SK-MEL-5 (cell line): ENCODE measurements around the gene PTPRD. TPM values are rescaled to one million over a fixed set of nuclear protein-coding genes. Genes with fewer than 3 reads are reported as not detected.
A peak's percentile ranks its signal among the peaks of the same experiment; 100 is the strongest.

Experiments used
- DNase-seq: peaks from one replicate; pipeline ENCODE4 v3.0.0-alpha.2; 2016; ENCODE audit warnings: low read depth, low spot score
- in situ Hi-C: cut with HindIII; loops from 2 replicates; pipeline ENCODE4 v1.10.0; 2016; ENCODE audit warnings: low sequenced_read_pairs, high pct_unique_total_duplicates, low pct_unique_long_range_greater_than_20kb
- total RNA-seq: library from RNA; depleted of rRNA; stranded (reverse); fragments of >200 nt; shearing (Covaris generic); gene quantifications from 2 replicates; pipeline ENCODE4 v1.2.3, GENCODE V29; 2014

Gene PTPRD
- total RNA-seq, 1 experiment from 2014 or later, result 2.1 TPM

DNA sequence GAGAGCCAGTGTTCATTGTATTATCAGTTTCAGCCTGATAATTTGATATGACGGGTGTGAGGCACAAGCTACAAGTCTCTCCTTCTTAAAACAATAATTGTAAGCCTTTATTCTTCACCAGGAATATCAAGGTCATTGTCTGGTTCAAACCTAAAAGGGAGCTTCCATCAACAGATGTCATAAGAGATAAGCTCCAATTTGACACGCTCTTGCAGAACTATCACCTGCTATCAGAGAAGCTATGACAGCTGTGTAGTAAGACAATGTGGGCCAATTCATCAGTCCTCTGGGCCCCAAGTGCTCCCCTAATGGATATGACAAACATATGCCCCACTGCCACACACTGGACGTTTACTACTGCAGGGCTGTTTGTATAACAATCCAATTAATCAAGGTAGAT is 1803.1 kb downstream of the PTPRD start:
- DNase-seq, result no peak
- in situ Hi-C loops, result no loop called here

DNA sequence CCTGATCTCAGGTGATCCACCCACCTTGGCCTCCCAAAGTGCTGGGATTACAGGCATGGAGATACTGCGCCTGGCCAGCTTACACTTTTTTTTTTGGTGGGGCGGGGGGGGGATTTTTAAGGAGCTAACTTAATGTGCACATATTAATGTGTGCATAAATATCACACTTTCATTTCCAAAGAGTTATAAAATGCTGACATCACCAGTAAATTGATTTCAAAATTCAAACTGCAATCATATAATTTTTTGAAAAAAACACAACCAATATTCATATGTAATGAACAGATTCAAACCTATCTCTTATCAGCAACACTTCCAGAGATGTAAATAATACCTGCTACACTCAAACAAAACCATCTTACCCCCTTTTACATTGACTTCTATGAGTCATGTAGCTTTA is 1806.7 kb downstream of the PTPRD start:
- in situ Hi-C loops, result no loop called here
- DNase-seq, result no peak

DNA sequence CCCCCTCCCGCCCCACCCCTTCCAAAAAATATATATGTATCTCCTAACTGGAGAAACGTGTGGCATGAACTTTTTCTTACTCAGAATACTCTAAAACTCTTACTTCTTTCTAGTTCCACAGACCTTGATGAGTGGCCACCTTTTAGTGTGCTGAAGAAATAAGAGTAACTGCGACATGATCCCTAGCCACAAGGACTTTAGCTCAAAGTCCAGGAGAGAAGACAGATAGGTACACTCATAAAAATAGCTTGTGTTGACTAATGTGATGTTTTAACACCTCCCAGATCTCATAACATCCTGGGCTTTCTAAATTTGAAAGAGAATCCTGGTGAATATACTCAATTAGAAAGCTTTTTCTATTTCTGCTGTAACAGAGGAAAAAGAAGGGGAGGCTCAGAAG is 1808.2 kb downstream of the PTPRD start:
- DNase-seq, result no peak
- in situ Hi-C loops, result no loop called here

DNA sequence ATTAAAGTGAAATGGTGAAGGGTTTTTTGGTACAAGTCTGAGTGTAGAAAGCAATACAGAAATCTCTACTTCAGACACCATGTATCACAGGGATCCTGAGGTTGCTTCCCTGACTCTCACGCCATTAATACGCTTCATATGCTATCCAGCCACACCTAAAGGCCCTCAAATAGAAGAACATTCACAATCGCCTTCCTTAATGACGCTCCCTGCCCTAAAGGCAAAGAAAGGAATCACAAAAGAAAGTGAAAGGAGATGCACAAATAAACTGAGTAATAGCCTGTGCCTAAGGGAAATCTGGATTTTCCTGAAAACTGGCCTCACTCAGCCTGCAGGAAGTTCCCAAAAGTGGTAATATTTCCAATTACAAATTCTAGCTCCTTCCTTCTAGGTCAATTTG is 1810.6 kb downstream of the PTPRD start:
- in situ Hi-C loops, result no loop called here
- no peak for DNase-seq

DNA sequence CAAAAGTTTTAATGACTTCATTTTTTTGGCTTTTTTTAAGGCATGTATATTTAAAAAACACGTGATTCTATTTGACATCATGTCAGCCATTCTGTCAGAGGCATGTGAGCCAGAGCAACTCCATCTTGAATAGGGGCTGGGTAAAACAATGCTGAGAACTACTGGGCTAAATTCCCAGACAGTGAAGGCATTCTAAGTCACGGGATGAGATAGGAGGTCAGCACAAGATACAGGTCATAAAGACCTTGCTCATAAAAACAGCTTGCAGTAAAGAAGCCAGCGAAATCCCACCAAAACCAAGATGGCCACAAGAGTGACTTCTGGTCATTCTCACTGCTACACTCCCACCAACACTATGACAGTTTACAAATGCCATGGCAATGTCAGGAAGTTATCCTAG is 1812.6 kb downstream of the PTPRD start:
- in situ Hi-C loops, result no loop called here

GRCh38 chr9:8799615-8800014 is 1813.2 kb downstream of the PTPRD start:
- in situ Hi-C loops, result no loop called here
- no peak for DNase-seq

More for the DNA sequence above, 1812.6 kb downstream of the PTPRD start:
- peak; percentile 48 for DNase-seq

GRCh38 chr9:8799206-8799605 is 1813.6 kb downstream of the PTPRD start:
- in situ Hi-C loops, result no loop called here
- DNase-seq, result no peak

GRCh38 chr9:8784838-8785237 is 1828.0 kb downstream of the PTPRD start:
- in situ Hi-C loops, result no loop called here

GRCh38 chr9:8783941-8784340 is 1828.9 kb downstream of the PTPRD start:
- DNase-seq, result no peak
- in situ Hi-C loops, result no loop called here

More at GRCh38 chr9:8784838-8785237, 1828.0 kb downstream of the PTPRD start:
- DNase-seq, result no peak

- in situ Hi-C loops, result no loop called here
These were observed 1830.6 kb downstream of the PTPRD start for GRCh38 chr9:8782237-8782636.

DNA sequence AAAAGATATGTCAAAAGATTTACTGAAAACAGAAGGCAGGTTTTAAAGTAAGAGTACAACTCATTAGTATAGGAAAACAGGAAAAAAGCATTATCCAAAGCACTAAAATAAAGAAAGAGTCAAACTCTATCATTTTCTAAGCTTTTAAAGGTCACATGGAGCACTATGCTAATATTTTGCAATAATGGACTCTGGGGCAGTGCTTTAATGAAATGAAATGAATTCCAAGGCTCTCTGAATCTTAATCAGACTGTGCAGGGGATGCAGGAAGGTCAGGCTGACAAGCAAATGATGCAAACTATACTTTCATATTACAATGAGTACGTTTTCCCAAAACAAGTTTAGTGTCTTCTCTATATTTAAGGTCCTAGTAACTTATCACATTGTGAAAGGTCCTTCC is 1831.3 kb downstream of the PTPRD start:
- DNase-seq, result no peak
- in situ Hi-C loops, result no loop called here

More at GRCh38 chr9:8782237-8782636, 1830.6 kb downstream of the PTPRD start:
- no peak for DNase-seq

DNA sequence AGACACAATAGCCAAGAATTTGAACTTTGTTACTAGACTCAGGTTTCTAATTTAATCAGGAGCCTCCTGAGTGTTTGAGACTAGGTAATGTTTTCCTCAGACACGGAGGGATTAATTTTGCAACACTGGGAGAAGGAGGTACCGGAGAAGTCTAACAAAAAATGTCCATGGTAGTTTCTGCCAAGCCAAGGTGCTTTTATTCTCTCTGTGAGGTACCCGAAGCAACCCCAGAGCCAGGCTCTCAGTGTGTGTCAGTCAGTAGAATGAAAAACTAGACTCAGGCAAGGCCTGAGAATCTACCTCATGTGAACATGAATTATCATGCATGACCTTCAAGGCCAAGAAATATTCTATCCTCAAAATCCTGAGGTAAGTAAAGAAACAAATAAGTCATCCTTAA is 1832.4 kb downstream of the PTPRD start:
- no peak for DNase-seq
- in situ Hi-C loops, result no loop called here

DNA sequence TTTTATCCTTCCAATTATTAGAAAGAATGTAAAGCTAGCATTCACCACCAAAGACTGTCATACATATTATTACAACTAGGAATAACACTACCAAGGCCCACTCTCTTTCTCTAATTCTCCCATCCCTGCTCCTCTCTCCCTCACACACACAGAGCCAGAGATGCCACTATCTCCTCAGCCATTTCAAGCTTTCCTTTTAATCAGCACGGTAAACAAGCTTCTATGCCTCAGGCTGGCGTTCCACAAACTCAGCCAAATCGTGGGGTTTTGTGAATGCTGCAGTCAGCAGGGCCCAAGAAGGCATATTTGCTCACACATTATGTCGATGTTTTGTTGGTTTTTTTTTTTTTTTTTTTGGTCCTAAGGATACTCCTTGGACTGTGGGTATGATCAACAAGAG is 1833.3 kb downstream of the PTPRD start:
- in situ Hi-C loops, result no loop called here
- DNase-seq, result no peak

DNA sequence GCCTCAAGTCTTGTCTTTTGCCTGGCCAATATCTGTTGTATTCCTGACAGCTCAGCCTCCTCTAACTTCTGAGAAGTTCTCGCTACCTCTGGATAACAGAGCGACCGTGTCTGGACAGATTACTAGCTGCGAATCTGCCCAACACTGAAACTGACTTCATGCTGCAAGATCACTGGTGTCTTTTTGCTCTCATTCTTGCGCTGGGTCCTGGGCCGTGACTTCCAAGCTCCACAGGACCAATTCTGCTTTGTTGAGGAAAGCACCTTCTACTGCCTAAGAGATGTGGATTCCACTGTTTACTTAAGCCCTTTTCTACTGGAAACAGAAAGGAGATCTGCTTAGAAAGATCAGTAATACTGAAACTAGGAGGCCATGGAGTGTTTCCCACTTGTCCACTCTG is 1834.4 kb downstream of the PTPRD start:
- in situ Hi-C loops, result no loop called here
- no peak for DNase-seq

DNA sequence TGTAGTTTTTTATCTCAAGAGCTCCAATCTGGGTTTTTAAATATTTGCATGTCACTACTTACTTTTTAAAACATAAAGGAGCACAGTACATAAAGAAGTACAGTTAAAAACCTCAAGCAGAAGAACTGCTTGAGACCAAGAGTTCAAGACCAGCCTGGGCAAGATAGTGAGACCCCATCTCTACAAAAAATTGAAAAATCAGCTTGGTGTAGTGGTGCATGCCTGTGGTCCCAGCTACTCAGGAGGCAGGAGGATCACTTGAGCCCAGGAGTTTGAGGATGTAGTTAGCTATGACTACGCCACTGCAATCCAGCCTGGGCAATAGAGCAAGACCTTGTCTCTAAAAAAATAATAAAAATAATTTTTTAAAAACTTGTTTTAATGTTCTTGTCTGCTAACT is 1840.5 kb downstream of the PTPRD start:
- in situ Hi-C loops, result no loop called here
- DNase-seq, result no peak

- no peak for DNase-seq
- in situ Hi-C loops, result no loop called here
These were observed 1843.6 kb downstream of the PTPRD start for GRCh38 chr9:8769153-8769552.

DNA sequence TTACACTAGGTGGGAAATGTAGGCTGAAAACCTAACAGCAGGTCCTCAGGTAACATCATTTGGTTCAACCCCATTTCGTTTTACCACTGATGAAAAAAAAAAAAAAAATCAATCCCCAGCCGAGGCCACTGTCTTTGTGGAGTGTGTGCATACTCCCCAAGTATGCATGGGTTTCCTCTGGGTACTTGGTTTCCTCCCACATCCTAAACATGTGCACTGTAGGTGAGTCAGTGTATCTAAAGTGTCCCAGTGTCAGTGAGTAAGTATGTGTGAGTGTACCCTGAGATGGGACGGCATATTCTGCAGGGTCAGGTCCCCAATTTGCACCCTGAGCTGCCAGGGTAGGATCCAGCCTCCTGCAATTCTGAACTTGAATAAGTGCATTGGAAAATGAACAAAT is 1846.7 kb downstream of the PTPRD start:
- DNase-seq, result no peak
- in situ Hi-C loops, result no loop called here

GRCh38 chr9:8764051-8764450 is 1848.8 kb downstream of the PTPRD start:
- DNase-seq, result no peak
- in situ Hi-C loops, result no loop called here

- in situ Hi-C loops, result no loop called here
These were observed 1850.2 kb downstream of the PTPRD start for GRCh38 chr9:8762479-8763085.

More at GRCh38 chr9:8762479-8763085, 1850.2 kb downstream of the PTPRD start:
- peak; percentile 39 for DNase-seq
